IMR-90 (cell line): ENCODE measurements around the gene TUBGCP6. TPM values are rescaled to one million over a fixed set of nuclear protein-coding genes. Genes with fewer than 3 reads are reported as not detected.
A peak's percentile ranks its signal among the peaks of the same experiment; 100 is the strongest.

ENCODE experiments used
- ATAC-seq: fragments of 200-7000 bp; cut with Tn5 transposase; 2 replicates; pipeline ENCODE4 v1.9.1; 2020; ENCODE audit warnings: low read depth, mild to moderate bottlenecking, moderate library complexity
- BruUV-seq: library from RNA; stranded (reverse); fragments of 400-500 nt; replicated peaks from 2 replicates; lab custom pipeline; 2021; lab: Mats Ljungman, UMichigan
- CTCF ChIA-PET: fragments of 300-600 bp; formaldehyde crosslinking; extraction: SDS; loops from one replicate; lab custom pipeline; 2021; ENCODE audit warnings: antibody characterized with exemption; lab: Yijun Ruan, JAX
- POLR2A ChIA-PET: fragments of 300-600 bp; sonication (Branson Sonifier 250); formaldehyde crosslinking; loops from one replicate; lab custom pipeline; 2022; ENCODE audit warnings: antibody characterized with exemption; ENCODE audit not compliant: unreplicated experiment; lab: Charles Lee
- DNase-seq: peaks from one replicate; pipeline ENCODE4 v3.0.0; 2013
- H2AFZ ChIP-seq: replicated peaks from 2 replicates; pipeline ENCODE3; 2013; ENCODE audit warnings: low read length, mild to moderate bottlenecking; ENCODE audit not compliant: poor library complexity
- H2AK5ac ChIP-seq: 2 replicates; pipeline ENCODE4 v1.6.1; 2013; ENCODE audit warnings: low read depth, low read length, inconsistent platforms
- H2AK9ac ChIP-seq: replicated peaks from 2 replicates; pipeline ENCODE3; 2013; ENCODE audit warnings: mild to moderate bottlenecking, low read depth, low read length, moderate library complexity; ENCODE audit not compliant: poor library complexity
- H2BK120ac ChIP-seq: 2 replicates; pipeline ENCODE4 v1.6.1; 2013; ENCODE audit warnings: low read depth, low read length, inconsistent platforms
- H2BK15ac ChIP-seq: 3 replicates; pipeline ENCODE4 v1.6.1; 2013; ENCODE audit warnings: low read depth, low read length, inconsistent platforms
- H2BK20ac ChIP-seq: 2 replicates; pipeline ENCODE4 v1.6.1; 2013; ENCODE audit warnings: low read depth, mild to moderate bottlenecking, inconsistent platforms, low read length, moderate library complexity
- H2BK5ac ChIP-seq: 2 replicates; pipeline ENCODE4 v1.6.1; 2013; ENCODE audit warnings: mild to moderate bottlenecking, low read depth, low read length, inconsistent platforms; ENCODE audit not compliant: poor library complexity, severe bottlenecking
- H3K14ac ChIP-seq: replicated peaks from 2 replicates; pipeline ENCODE4 v1.6.1; 2013; ENCODE audit warnings: low read depth, low read length, inconsistent platforms
- H3K18ac ChIP-seq: 2 replicates; pipeline ENCODE4 v1.6.1; 2013; ENCODE audit warnings: low read depth, low read length, control low read depth
- H3K23ac ChIP-seq: 2 replicates; pipeline ENCODE4 v1.6.1; 2013; ENCODE audit warnings: low read depth, low read length, inconsistent platforms
- H3K27ac ChIP-seq: 2 replicates; pipeline ENCODE4 v1.5.1; 2013; ENCODE audit warnings: mild to moderate bottlenecking, control low read depth, low read length; ENCODE audit not compliant: insufficient read depth
- H3K27me3 ChIP-seq: 2 replicates; pipeline ENCODE4 v1.6.1; 2013; ENCODE audit warnings: low read length; ENCODE audit not compliant: control insufficient read depth, insufficient read depth
- H3K36me3 ChIP-seq: 2 replicates; pipeline ENCODE4 v1.6.1; 2013; ENCODE audit warnings: low read length, mixed read lengths; ENCODE audit not compliant: control insufficient read depth, insufficient read depth
- H3K4ac ChIP-seq: 2 replicates; pipeline ENCODE4 v1.6.1; 2013; ENCODE audit warnings: low read depth, low read length, inconsistent platforms
- H3K4me1 ChIP-seq: 2 replicates; pipeline ENCODE4 v1.6.1; 2013; ENCODE audit warnings: low read length, mixed read lengths; ENCODE audit not compliant: control insufficient read depth, insufficient read depth
- H3K4me2 ChIP-seq: 2 replicates; pipeline ENCODE4 v1.6.1; 2013; ENCODE audit warnings: low read depth, mild to moderate bottlenecking, control low read depth, low read length, moderate library complexity
- H3K4me3 ChIP-seq: 2 replicates; pipeline ENCODE4 v1.5.1; 2013; ENCODE audit warnings: low read depth, mild to moderate bottlenecking, control low read depth, low read length, moderate library complexity; ENCODE audit not compliant: insufficient read depth
- H3K56ac ChIP-seq: 2 replicates; pipeline ENCODE4 v1.6.1; 2013; ENCODE audit warnings: low read length, inconsistent platforms; ENCODE audit not compliant: insufficient read depth; ENCODE audit errors: extremely low read depth
- H3K79me1 ChIP-seq, 2 experiments: 2 replicates each; pipeline ENCODE4 v1.6.1; 2013; ENCODE audit warnings: low read length in 2 of 2, inconsistent platforms in 1 of 2, low read depth in 1 of 2
- H3K9ac ChIP-seq: 2 replicates; pipeline ENCODE4 v1.6.1; 2013; ENCODE audit warnings: low read depth, low read length, control low read depth
- H3K9me1 ChIP-seq: 2 replicates; pipeline ENCODE4 v1.6.1; 2013; ENCODE audit warnings: low read length, inconsistent platforms; ENCODE audit not compliant: insufficient read depth
- H3K9me3 ChIP-seq: 2 replicates; pipeline ENCODE4 v1.6.1; 2013; ENCODE audit warnings: low read length; ENCODE audit not compliant: control insufficient read depth, insufficient read depth
- H4K20me1 ChIP-seq: 2 replicates; pipeline ENCODE4 v1.6.1; 2013; ENCODE audit warnings: low read length, inconsistent platforms; ENCODE audit not compliant: insufficient read depth
- H4K5ac ChIP-seq: 2 replicates; pipeline ENCODE4 v1.6.1; 2013; ENCODE audit warnings: mild to moderate bottlenecking, low read depth, low read length, control low read depth
- H4K8ac ChIP-seq, 2 experiments: 2 replicates each; pipeline ENCODE4 v1.6.1; 2013; ENCODE audit warnings: low read depth in 2 of 2, low read length in 2 of 2, control low read depth in 1 of 2, inconsistent platforms in 1 of 2
- H4K91ac ChIP-seq: 2 replicates; pipeline ENCODE4 v1.6.1; 2013; ENCODE audit warnings: low read depth, low read length, inconsistent platforms; ENCODE audit not compliant: insufficient read depth
- CTCF ChIP-seq: conservative IDR thresholded peaks from 2 replicates; pipeline ENCODE4 v1.5.1; 2012; ENCODE audit warnings: mild to moderate bottlenecking, low read depth, low read length, improper control_type of control experiment
- FOS ChIP-seq: fragments of 150-350 bp; IDR thresholded peaks from 2 replicates; pipeline ENCODE4 v1.6.1; 2016; ENCODE audit warnings: low read depth, low read length
- RAD21 ChIP-seq: IDR thresholded peaks from 2 replicates; pipeline ENCODE4 v1.6.1; 2012; ENCODE audit warnings: low read length, improper control_type of control experiment
- WGBS, 2 experiments: methylation state at CpG; one replicate each; pipeline versions ENCODE4 v1.1.5 to v1.1.7; 2013; ENCODE audit warnings: missing lambda C conversion rate in 2 of 2; ENCODE audit not compliant: insufficient read length in 1 of 2; ENCODE audit errors: extremely low coverage in 2 of 2; 5-methylcytosine and 5-hydroxymethylcytosine counted together
- dilution Hi-C: fragments of 300-500 bp; cut with HindIII; formaldehyde crosslinking; loops from one replicate; pipeline ENCODE4 v1.14.3; 2018; ENCODE audit warnings: low sequenced_read_pairs; ENCODE audit not compliant: unreplicated experiment
- in situ Hi-C: fragments of 300-500 bp; cut with MboI; formaldehyde crosslinking; loops from 3 replicates; pipeline ENCODE4 v1.14.3; 2019; ENCODE audit warnings: low sequenced_read_pairs, inconsistent platforms, mixed read lengths
- intact Hi-C: fragments of 100-400 bp; cut with micrococcal nuclease; formaldehyde crosslinking; loops from 2 replicates; pipeline ENCODE4 v1.10.0; 2022
- polyA plus RNA-seq, 3 experiments: library from polyadenylated mRNA; depleted of rRNA; stranded (reverse); fragments of >200 nt; gene quantifications; 2 replicates each; pipeline ENCODE4 v1.2.3, GENCODE V29; 2012; ENCODE audit warnings: low replicate concordance in 1 of 3
- total RNA-seq: library from RNA; depleted of rRNA; stranded (reverse); fragments of >200 nt; gene quantifications from 2 replicates; pipeline ENCODE4 v1.2.3, GENCODE V29; 2012

TUBGCP6 gene
- total and polyA plus RNA-seq, 2 of the 4 experiments (the other 2 are of a cell fraction): 10.8 to 28.6 TPM

- Histone ChIP-seq H4K8ac (no peak overlapping the region), H2BK5ac (no peak overlapping the region), H2AK9ac (peak overlapping the region; percentile 65), H3K36me3 (peaks cover 34% of the 10 kb centered on the region), H2AFZ (peak overlapping the region; percentile 2), H3K27me3 (no peaks in the 10 kb centered on the region), H3K4me1 (no peaks in the 10 kb centered on the region), H3K9ac (no peak overlapping the region), H3K56ac (peak overlapping the region; percentile 6; the same call in 1 of the 2 replicates), H4K20me1 (peaks cover 57% of the 10 kb centered on the region), H3K14ac (no peak overlapping the region), H3K4ac (no peak overlapping the region), H4K5ac (no peak overlapping the region), H4K91ac (no peak overlapping the region), H2AK5ac (no peak overlapping the region), H2BK120ac (no peak overlapping the region), H2BK15ac (no peak overlapping the region), H3K4me3 (no peak overlapping the region), H3K23ac (no peak overlapping the region), H2BK20ac (no peak overlapping the region), H3K18ac (no peak overlapping the region), H3K9me1 (peaks cover 14% of the 10 kb centered on the region), H3K9me3 (no peaks in the 10 kb centered on the region), H3K4me2 (no peak overlapping the region), H3K27ac (no peak overlapping the region), H3K79me1 (peaks cover 19 to 67% of the 10 kb centered on the region in 2 experiments)
- WGBS, 2 experiments: 72% methylated on average over 5 of the region's 11 CpGs; no CpG with 5 or more reads in 1 of the 2 experiments
- ATAC-seq (peak; percentile 31), DNase-seq (peak; percentile 17)
- ChIA-PET POLR2A (no interaction called here), CTCF (interaction anchor here (1.3 kb wide), 1 partner anchor 105 kb away, joined by 3 read pairs; no protein-coding TSS in a partner anchor)
- BruUV-seq: no TSS peak
- TF ChIP-seq CTCF (peak; percentile 45), RAD21 (peak; percentile 31), FOS (no peak)
- dilution Hi-C loops (no loop called here), in situ Hi-C loops (no loop called here), intact Hi-C loops (no loop called here)
These were observed 8.0 kb downstream of the TUBGCP6 start for GRCh38 chr22:50236731-50237409.
